ENCODE measurements around the gene RCSD1.
"Not testable (repeated sequence)": the region's sequence is repeated elsewhere in the genome, so short reads cannot be mapped to it uniquely, and the experiment has no call there.

The RCSD1 gene

DNA sequence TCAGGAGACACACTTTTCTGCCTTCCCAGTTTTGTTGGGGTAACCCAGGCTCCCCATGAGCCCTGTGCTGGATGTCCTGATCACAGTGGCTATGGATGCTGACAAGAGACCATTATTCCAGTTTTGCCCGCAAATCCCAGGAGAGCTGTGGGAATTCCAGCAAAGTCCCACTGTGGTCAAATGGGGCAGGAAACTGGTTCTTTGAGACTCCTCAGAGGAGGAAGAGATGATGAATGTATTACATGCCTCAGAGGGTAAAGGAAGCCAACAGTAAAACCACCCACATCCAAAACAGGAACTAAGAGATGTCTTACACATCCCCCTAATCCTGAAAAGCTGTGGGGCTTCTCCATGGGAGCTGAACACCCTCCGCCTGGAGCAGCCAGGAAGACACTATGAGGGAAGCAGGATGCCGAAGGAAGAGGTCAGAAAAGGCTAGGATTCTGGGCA, 78.9 kb downstream of the RCSD1 start:
- DNase-seq (ENCODE audit: insufficient read length, low spot score) (no peak), FAIRE-seq (no peak)
- TF ChIP-seq POLR2A (IDR thresholded peaks at IDR 0.05; ENCODE audit: low read depth, low read length) = no peak

DNA sequence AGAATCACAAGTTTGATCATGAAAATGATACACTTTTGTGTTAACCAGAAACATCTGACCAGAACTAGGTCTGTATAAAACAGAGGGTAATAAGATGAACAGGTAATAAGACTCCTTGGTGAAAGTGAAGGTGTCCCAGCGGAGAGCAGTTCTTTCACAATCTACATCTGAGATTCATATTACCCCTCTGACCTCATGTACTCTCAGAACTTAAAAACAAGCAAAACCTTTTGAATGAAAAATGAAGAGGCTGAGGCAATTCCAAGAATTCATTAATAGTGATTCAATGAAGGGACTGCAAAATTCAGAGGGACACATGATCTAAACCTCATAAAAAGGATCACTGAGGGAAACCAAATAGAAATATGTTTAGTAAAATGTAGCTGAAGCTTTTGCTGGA, 80.8 kb downstream of the RCSD1 start:
- DNase-seq (ENCODE audit: insufficient read length, low spot score) = no peak
- FAIRE-seq = no peak
- TF ChIP-seq POLR2A (IDR thresholded peaks at IDR 0.05; ENCODE audit: low read depth, low read length) = no peak

DNA sequence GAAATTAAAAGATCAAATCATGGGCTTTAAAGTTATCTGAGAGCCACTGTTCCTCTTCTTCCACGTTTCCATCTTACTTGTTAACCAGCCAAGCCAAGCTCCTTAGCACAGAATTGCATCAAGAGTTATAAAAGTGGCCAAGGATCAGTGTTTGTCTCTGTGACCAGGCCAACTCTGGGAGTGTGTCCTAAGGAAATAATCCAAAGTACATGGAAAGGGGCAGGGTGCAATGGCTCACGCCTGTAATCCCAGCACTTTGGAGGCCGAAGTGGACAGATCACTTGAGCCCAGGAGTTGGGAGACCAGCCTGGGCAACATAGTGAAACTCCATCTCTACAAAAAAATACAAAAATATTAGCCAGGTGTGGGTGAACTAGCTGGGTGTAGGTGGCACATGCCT, 81.8 kb downstream of the RCSD1 start:
- TF ChIP-seq POLR2A (IDR thresholded peaks at IDR 0.05; ENCODE audit: low read depth, low read length) = no peak
- no peak for FAIRE-seq
- DNase-seq (ENCODE audit: insufficient read length, low spot score) = no peak

DNA sequence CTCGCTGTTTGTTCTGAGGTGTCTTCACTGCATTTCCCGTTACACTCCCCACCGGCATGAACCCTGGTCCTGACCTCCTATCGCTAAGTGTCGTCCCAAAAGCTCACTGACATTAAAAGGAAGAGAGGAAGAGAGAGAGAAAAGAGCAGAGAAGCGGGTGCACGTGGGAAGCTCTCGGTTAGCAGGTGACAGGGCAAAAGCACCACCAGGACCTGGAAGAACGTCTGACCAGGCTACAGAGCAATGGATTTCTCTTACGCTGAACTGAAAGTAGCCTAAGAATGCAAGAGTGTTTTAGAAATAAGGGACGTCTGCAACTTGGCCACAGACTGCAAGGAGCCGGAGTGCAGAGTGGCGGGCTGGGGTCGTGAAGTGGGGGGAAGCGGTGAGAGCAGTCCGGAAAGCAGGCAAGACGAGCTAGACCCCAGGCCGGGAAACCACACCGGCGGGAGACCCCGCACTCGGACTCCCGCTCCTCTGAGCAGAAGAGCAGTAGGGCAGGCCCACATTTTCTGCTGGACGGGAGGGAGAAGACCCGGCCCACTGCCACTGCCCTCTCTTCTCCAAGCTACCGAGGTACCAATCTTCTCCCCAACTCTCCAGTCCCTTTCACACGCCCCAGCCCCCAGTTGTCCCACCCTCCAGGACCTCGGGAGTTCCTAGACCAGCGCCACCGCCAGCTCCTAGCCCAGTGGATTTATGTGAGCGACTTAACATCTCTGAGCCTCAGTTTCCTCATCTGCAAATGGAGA, 83.5 kb downstream of the RCSD1 start:
- no peak for TF ChIP-seq POLR2A (IDR thresholded peaks at IDR 0.05; ENCODE audit: low read depth, low read length)
- no peak for FAIRE-seq
- DNase-seq (ENCODE audit: insufficient read length, low spot score) = no peak

DNA sequence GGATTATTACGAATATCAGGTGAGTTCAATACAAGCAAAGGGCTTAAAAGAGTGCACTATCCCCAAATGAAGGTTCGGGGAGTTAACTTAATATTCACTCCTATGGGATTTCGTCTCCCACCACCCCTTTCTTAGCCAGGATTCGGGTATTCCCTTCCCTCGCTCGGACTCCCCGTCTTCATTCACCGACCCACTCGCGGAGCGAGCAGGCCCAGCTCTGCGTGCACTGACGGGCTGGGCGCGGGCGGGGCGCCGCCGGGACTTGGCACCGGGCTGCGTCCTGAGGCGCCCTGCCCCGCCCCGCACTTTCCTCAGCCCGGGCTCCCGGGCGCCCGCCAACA, 84.0 kb downstream of the RCSD1 start:
- no peak for FAIRE-seq
- DNase-seq (ENCODE audit: insufficient read length, low spot score) = no peak
- TF ChIP-seq POLR2A (IDR thresholded peaks at IDR 0.05; ENCODE audit: low read depth, low read length) = no peak; the same call in 1 of the 2 replicates

DNA sequence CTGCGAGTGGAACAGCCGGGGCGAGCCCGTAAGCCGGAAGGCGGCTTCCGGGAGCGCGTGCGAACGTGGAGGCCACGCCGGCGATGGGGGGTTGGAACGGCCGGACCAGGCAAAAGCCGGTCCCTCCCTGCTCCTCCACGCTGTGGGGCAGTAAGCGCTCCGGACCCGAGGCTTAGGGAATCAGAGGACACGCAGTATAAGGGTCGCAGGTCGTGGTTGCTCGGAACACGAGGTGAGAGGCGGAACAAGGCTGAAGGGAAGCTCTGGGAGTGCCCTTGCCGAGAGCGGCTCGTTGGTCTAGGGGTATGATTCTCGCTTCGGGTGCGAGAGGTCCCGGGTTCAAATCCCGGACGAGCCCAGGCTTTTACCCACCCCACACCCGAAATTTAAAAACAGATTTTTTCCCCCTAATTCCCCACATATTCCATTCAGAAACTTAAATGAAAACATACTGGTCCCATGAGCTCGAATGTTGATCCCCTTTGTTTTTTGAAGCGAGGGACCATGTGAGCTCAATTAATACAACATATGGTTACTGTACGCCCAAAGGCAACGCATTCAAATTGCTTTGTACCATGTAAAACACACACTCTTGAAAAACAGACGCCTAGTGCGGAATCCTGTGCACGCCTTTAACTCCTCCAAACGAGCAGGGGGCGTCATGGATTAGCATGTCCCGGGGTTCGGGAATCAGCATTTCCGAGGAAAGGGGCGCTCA, 84.6 kb downstream of the RCSD1 start:
- DNase-seq (ENCODE audit: insufficient read length, low spot score) = peak; percentile 62
- TF ChIP-seq POLR2A (IDR thresholded peaks at IDR 0.05; ENCODE audit: low read depth, low read length) = 0 out of 2 replicates have a peak, but pooled peaks have one; percentile 41
- no peak for FAIRE-seq

DNA sequence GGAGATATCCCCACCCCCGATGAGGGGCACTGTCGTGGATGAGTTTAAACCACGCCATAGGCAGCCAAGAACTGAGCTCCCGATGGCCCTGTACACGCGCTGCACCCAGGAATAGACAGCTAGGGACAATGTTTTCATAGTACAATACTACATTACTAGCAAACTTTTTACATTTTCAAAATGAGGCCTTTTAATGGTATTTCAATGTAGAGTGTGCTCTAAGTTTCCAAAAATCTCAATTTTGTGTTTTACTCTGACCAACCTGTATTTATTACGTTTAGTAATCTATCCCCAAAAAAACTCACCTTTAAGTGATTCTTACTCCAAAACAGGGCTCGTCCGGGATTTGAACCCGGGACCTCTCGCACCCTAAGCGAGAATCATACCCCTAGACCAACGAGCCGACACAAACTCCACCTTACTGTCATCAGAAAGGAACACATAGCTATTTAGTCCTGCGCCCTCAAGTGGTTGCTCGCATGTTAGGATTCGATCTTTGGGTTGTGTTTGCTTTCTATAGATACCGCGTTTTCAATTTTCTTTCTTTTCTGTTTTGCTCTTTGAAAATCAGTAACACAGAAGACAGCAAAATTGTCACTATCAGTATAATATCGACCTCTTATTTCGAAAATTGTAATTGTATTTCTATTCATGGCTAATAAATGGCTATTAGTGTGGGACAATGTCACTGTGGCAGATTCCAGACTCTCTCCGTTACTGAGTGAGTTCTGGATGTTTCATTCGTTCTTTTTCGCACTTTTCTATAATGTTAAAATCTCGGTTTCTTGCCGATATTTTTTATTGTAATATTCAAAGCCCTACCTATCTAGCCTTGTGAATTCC, 85.3 kb downstream of the RCSD1 start:
- no peak for TF ChIP-seq POLR2A (IDR thresholded peaks at IDR 0.05; ENCODE audit: low read depth, low read length)
- DNase-seq (ENCODE audit: insufficient read length, low spot score) (peak; percentile 37), FAIRE-seq (no peak)

DNA sequence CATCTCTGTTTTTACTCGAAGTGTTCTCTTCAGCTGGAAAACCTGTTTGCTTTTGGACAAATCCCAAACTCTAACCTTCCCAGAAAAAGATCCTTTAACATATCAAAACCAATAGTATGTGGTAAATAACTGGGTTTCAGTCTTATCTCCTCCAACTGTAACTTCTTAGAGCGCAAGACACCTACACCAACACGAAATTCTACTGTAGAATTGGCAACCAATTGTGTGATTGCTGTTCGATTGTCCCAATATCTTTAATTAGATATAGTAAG, 85.9 kb downstream of the RCSD1 start:
- DNase-seq (ENCODE audit: insufficient read length, low spot score) (no peak), FAIRE-seq (no peak)
- TF ChIP-seq POLR2A (IDR thresholded peaks at IDR 0.05; ENCODE audit: low read depth, low read length) = no peak

DNA sequence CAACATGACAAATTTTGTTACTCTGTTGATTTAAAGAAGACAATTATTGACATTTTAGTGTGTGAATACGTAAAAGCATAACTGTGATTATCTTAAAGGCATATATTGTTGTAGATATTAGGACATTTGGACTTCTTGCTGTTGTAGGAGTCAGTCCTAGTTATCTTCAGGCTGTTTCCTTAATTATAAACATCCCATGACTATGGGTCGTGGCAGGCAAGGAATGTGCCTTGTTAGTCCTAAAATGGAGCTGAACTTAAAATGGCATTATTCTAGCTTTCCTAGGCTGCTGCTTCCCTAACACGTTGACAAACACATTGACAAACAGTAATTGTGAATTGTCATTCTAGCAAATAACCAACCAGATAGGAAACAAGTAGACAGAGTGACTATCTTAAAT, 87.3 kb downstream of the RCSD1 start:
- DNase-seq (ENCODE audit: insufficient read length, low spot score) (no peak), FAIRE-seq (no peak)
- no peak for TF ChIP-seq POLR2A (IDR thresholded peaks at IDR 0.05; ENCODE audit: low read depth, low read length)

DNA sequence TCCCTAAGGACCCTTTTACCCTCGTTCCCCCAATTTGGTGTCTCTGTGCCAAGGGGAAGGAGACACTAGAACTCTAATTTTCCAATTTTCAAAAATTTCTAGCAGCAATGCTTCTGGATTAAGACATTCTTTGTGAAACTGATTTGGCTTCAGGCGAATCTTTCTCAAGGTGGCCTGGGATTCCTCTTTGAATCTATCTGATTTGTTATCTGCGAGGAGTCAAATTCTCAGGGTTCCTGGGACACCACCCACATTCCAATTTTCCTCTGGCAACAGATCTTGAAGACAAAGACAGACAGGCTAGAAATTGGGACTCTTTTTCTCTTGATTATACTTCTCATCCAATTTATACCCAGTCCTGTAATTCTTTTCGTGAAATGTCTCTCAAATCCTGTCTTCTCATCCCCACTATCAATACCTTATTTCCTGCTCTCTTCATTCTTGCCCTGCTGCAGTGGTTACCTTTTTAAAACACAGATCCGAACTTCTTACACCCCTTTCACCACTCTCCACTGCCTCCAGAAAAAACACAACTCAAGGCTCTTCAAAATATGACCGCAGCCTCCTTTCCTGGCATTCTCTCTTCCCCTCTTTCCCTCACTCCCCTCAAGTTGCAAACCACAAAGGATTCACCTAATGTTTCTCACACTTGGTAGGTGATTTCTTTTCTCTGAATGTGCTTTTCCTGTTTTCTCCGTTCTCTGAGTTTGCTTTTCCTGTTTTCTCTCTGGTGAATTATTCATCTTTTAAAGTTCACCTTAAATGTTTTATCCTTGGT, 89.1 kb downstream of the RCSD1 start:
- TF ChIP-seq POLR2A (IDR thresholded peaks at IDR 0.05; ENCODE audit: low read depth, low read length) = no peak
- FAIRE-seq (no peak), DNase-seq (ENCODE audit: insufficient read length, low spot score) (no peak)

DNA sequence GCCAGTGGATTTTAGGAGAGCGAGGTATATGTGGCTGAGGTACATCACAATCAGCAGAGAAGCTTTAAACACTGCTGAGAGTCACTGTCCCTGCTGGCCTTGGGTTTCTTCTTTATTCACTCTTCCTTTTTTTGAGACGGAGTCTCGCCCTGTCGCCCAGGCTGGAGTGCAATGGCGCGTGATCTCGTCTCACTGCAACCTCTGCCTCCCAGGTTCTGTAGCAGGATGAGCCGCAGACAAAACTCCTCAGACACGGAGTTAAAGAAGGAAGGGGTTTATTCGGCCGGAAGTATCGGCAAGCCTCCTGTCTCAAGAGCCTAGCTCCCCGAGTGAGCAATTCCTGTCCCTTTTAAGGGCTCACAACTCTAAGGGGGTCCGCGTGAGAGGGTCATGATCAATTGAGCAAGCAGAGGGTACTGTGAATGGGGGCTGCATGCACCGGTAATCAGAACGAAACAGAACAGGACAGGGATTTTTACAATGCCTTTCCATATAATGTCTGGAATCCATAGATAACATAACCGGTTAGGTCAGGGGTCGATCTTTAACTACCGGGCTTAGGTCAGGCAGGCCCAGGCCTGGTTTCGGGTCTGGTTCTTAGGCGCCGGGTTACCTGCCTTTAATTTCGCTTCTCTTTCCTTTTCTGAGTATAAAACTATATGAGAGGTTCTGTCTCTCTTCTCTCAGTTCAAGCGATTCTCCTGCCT, 89.8 kb downstream of the RCSD1 start:
- not testable (repeated sequence) for FAIRE-seq; DNase-seq (ENCODE audit: insufficient read length, low spot score)

DNA sequence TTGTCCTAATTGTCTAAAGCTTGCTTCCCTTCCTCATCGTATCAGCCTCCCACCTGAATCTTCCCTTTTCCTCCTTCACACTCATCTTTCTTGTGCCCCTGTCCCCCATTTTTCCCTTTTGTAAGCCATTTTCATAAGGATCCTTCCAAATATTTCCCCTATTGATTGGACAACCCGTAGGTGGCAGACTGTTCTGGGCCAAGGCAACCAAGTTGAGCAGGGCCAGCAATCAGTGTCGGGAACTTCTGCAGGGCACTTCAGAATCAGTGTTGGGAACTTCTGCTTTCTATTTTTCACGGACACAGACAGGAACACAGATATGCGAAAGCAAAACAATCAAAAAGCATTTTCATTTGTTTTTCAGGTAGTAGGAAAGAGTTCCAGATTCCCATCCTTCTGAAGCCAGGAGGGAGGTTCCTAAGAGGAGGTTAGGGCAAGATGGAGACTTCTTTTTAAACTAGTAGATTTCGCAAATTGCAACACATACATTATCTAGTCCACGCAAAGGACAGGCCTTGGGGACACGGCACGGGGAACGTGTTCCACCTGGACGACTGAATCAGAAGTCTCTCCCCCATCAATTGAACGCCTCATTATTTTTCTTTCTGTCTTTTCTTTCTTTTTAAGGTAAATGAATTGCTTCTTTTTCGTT, 91.1 kb downstream of the RCSD1 start:
- DNase-seq (ENCODE audit: insufficient read length, low spot score) = no peak
- TF ChIP-seq POLR2A (IDR thresholded peaks at IDR 0.05; ENCODE audit: low read depth, low read length) = no peak
- no peak for FAIRE-seq

DNA sequence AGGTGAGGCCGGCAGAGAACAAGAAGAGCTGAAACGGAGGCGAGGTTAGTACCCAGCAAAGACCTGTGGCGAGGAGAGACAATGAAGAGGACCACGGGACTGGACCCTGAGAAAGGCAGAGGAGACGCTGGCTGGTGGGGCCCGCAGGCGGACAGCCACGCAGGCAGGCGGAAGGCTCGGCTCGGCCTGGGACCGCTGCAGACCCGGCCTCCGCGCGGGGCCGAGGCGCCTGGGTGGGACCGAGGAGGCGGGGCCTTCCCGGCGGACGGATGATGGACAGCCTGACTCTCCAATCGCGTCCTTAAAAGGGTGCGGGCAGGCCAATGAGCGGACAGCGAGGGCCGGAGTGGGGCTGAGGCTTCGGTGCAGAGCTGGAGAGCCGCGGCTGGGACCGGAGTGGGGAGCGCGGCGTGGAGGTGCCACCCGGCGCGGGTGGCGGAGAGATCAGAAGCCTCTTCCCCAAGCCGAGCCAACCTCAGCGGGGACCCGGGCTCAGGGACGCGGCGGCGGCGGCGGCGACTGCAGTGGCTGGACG, 91.7 kb downstream of the RCSD1 start, which contains the start of gene MPZL1:
Gene MPZL1 (plus strand): TSS at position 366 of the 535 bp plus-strand sequence. CDS start 170 bp downstream, outside the sequence.
- FAIRE-seq = no peak
- peak; percentile 90 for DNase-seq (ENCODE audit: insufficient read length, low spot score)
- TF ChIP-seq POLR2A (IDR thresholded peaks at IDR 0.05; ENCODE audit: low read depth, low read length) = peak; percentile 63
